Superior temporal gyrus (tissue), 1 donor: ENCODE results near the gene TAF13.
"Not testable (repeated sequence)": the region's sequence is repeated elsewhere in the genome, so short reads cannot be mapped to it uniquely, and the experiment has no call there.

Experiments
- DNase-seq: peaks from one replicate; pipeline ENCODE4 v3.0.0-alpha.2; 2016; ENCODE audit errors: extremely low spot score

Gene TAF13

GRCh38 chr1:109046671-109047070 lies 29.1 kb downstream of the TAF13 start:
- no peak for DNase-seq

DNA sequence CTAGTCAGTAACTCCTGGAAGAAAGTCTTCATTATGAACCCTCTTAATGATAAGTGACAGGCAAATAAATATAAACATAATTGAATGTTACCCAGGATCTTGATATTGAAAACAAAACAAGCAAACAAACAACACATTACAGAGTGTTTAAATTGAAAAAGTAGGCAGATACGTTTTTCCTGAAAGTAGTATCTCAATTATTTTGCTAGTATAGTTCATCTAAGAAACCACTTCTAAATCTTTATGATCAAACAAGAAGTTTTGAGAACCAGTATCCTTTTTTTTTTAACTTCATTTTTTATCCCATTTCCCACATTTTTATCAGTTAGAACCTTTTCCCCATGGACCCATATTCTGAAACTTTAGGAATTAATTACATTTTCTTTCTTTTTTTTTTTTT lies 30.2 kb downstream of the TAF13 start:
- DNase-seq: no peak

GRCh38 chr1:109041621-109042468 lies 34.0 kb downstream of the TAF13 start, which contains the start of gene WDR47:
Gene WDR47 (minus strand): TSS chr1:109042102. CDS start chr1:109023512, 18,590 bp downstream.
- peak; percentile 91 for DNase-seq

DNA sequence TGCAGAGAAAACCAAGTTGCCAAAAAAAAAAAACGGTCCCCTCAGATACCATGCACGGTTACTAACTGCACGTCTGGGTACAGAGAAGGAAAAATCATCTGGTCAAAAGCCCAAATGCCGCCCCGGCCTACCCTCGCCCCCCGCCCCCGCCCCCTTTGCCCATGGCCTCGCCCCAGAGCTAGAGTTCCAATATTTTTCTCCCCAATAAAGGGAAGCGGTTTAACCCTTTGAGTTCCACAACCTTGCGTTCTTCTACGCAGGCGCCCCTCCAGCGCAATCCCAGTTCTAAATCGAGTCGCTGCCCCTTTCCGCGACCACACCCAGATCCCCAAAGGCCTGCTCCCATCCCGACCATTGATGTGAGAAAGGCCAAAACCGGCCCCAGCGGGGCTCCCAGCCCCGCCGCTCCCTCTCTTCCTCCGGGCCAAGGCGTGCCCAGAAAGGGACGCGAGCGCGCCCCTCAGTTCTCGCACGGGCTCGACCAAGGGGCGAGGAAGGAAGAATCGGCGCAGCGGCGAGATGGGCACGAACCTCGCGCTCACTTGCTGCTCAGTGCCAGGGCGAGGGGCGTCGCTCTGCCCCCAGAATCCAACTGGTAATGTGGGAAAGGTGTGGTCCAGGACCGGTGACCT lies 34.7 kb downstream of the TAF13 start:
- DNase-seq: no peak

DNA sequence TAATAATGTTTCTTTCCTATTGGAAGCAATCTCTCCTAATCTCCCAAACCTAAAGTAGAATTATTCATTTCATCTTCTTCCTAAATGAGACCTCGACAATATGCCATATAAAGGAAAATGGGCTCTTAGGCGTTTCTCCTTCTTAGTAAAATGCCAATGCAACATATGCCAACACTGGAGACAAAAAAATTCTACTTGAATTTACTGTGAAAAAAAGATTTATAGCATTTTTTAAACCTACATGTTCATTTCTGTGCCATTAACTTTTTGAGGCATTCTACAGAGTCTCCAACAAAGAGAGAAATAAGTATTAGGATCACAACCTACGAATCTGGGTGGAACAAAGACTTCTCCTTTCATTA lies 35.2 kb downstream of the TAF13 start:
- peak; percentile 51 for DNase-seq

DNA sequence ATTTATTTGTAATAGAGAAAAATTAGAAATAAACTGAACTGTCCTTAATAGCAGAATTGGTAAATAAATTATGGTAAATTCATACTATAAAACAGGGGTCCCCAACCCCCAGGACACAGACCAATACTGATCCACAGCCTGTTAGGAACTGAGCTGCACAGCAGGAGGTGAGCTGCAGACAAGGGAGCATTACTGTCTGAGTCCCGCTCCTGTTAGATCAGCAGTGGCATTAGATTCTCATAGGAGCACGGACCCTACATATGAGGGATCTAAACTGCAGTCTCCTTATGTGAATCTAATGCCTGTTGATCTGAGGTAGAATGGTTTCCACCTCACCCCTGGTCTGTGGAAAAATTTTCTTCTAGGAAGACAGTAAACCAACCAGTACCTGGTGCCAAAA lies 41.4 kb downstream of the TAF13 start:
- no peak for DNase-seq

DNA sequence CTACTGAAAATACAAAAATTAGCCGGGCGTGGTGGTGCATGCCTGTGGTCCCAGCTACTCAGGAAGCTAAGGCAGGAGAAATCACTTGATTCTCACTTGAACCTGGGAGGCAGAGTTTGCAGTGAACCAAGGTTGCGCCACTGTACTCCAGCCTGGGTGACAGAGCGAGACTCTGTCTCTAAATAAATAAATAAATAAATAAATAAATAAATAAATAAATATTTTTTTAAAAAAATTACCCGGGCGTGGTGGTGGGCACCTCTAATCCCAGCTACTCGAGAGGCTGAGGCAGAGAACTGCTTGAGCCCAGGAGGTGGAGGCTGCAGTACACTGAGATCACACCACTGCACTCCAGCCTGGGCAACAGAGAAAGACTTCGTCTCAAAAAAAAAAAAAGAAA lies 46.3 kb downstream of the TAF13 start:
- not testable (repeated sequence) for DNase-seq

DNA sequence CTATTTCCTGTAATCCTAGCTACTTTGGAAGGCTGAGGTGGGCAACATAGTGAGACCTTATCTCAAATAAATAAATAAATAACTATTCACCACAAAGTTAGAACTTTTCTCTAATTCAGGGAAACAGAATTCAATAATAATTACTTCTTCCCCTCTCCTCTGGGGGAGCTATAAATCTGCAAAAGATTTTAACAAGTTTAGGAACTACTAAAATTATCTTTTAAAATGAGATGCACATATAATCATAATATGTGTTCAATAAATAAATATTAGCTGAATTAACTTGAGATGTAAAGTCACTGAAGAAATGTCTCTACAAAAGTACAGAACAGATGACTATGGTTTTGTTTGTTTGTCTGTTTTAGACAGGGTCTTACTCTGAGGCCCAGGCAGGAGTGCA lies 48.0 kb downstream of the TAF13 start:
- DNase-seq: no peak

DNA sequence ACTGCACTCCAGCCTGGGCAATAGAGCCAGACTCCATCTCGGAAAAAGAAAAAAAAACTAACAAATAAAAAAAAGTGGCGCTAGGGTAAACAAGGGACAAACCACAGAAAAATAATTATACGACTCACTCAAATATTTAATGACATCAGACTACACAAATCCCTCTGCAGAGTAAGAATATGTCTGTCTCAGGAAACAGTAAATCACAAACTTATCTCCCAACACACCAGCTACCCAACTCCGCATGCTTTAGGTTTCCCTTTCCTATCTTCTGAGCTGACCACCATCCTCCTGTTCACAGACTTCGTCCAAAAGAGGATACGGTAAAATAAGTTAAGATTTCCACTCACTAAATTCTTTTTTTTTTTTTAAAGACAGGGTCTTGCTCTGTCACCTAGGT lies 50.1 kb downstream of the TAF13 start:
- no peak for DNase-seq

GRCh38 chr1:109024646-109025045 lies 51.2 kb downstream of the TAF13 start:
- no peak for DNase-seq

GRCh38 chr1:109020693-109021257 lies 55.0 kb downstream of the TAF13 start:
- DNase-seq: peak; percentile 62

DNA sequence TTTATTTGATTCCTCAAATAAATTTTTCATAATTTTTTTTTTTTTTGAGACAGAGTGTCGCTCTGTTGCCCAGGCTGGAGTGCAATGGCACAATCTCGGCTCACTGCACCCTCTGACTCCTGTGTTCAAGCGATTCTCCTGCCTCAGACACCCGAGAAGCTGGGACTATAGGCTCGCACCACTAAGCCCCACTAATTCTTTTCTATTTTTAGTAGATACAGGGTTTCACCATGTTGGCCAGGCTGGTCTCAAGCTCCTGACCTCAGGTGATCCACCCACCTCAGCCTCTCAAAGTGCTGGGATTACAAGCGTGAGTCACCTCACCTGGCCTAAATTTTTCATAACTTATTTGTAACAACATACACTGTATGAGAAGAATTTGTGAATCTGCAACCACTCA lies 58.1 kb downstream of the TAF13 start:
- DNase-seq: not testable (repeated sequence)

- no peak for DNase-seq
Measured at GRCh38 chr1:109017134-109017533, 58.7 kb downstream of the TAF13 start.
